HepG2 (cell line): ENCODE data around the gene C6orf136. TPM values are rescaled to one million over a fixed set of nuclear protein-coding genes. Genes with fewer than 3 reads are reported as not detected.
A peak's percentile ranks its signal among the peaks of the same experiment; 100 is the strongest.

Source experiments
- DRAP1 ChIP-seq: IDR thresholded peaks from 2 replicates; pipeline ENCODE4 v1.6.1; 2016; ENCODE audit warnings: missing genetic modification reagents, missing compliant biosample characterization
- GMEB1 ChIP-seq: sonication (generic); formaldehyde crosslinking; IDR thresholded peaks from 2 replicates; pipeline ENCODE4 v1.5.1; 2020; ENCODE audit warnings: missing genetic modification reagents, mild to moderate bottlenecking, borderline replicate concordance
- GZF1 ChIP-seq: sonication (generic); formaldehyde crosslinking; IDR thresholded peaks from 2 replicates; pipeline ENCODE4 v1.5.1; 2020; ENCODE audit warnings: mild to moderate bottlenecking, missing genetic modification reagents
- JDP2 ChIP-seq: sonication (generic); formaldehyde crosslinking; IDR thresholded peaks from 2 replicates; pipeline ENCODE4 v1.8.1; 2022; ENCODE audit warnings: missing genetic modification reagents, borderline replicate concordance
- JUN ChIP-seq: sonication (generic); formaldehyde crosslinking; IDR thresholded peaks from 2 replicates; pipeline ENCODE4 v1.4.0; 2020; ENCODE audit warnings: mild to moderate bottlenecking, missing genetic modification reagents
- MIXL1 ChIP-seq: IDR thresholded peaks from 2 replicates; pipeline ENCODE4 v1.6.1; 2016
- POGZ ChIP-seq: sonication (generic); formaldehyde crosslinking; IDR thresholded peaks from 2 replicates; pipeline ENCODE4 v1.4.0; 2020; ENCODE audit warnings: mild to moderate bottlenecking, missing genetic modification reagents
- RBAK ChIP-seq: sonication (generic); formaldehyde crosslinking; IDR thresholded peaks from 2 replicates; pipeline ENCODE4 v1.5.1; 2020; ENCODE audit warnings: mild to moderate bottlenecking, missing genetic modification reagents
- RFXANK ChIP-seq: IDR thresholded peaks from 2 replicates; pipeline ENCODE4 v1.6.1; 2016
- RXRA ChIP-seq: sonication (generic); formaldehyde crosslinking; IDR thresholded peaks from 2 replicates; pipeline ENCODE4 v1.5.1; 2020; ENCODE audit warnings: missing genetic modification reagents
- SAFB2 ChIP-seq: sonication (generic); formaldehyde crosslinking; IDR thresholded peaks from 2 replicates; pipeline ENCODE4 v1.5.1; 2020; ENCODE audit warnings: missing genetic modification reagents, low read depth, mild to moderate bottlenecking, borderline replicate concordance
- SP4 ChIP-seq: sonication (generic); formaldehyde crosslinking; IDR thresholded peaks from 2 replicates; pipeline ENCODE4 v1.8.1; 2023; ENCODE audit warnings: mild to moderate bottlenecking, missing genetic modification reagents
- SP5 ChIP-seq: IDR thresholded peaks from 2 replicates; pipeline ENCODE4 v1.6.1; 2016; ENCODE audit warnings: low read depth, borderline replicate concordance
- TAF1 ChIP-seq: sonication (generic); formaldehyde crosslinking; IDR thresholded peaks from 2 replicates; pipeline ENCODE4 v1.4.0; 2020; ENCODE audit warnings: missing genetic modification reagents
- TRIM22 ChIP-seq: fragments of 450-650 bp; IDR thresholded peaks from 2 replicates; pipeline ENCODE4 v1.6.1; 2017
- ZC3H4 ChIP-seq: sonication (generic); formaldehyde crosslinking; IDR thresholded peaks from 2 replicates; pipeline ENCODE4 v1.4.0; 2020; ENCODE audit warnings: missing genetic modification reagents, borderline replicate concordance
- ZFX ChIP-seq: sonication (generic); formaldehyde crosslinking; IDR thresholded peaks from 2 replicates; pipeline ENCODE4 v1.4.0; 2020; ENCODE audit warnings: mild to moderate bottlenecking, low read depth, missing genetic modification reagents, moderate library complexity
- ZNF292 ChIP-seq: sonication (generic); formaldehyde crosslinking; IDR thresholded peaks from 2 replicates; pipeline ENCODE4 v1.8.1; 2022; ENCODE audit warnings: mild to moderate bottlenecking, low read depth, missing genetic modification reagents, borderline replicate concordance
- ZNF562 ChIP-seq: sonication (generic); formaldehyde crosslinking; IDR thresholded peaks from 2 replicates; pipeline ENCODE4 v1.8.0; 2022; ENCODE audit warnings: missing genetic modification reagents, borderline replicate concordance
- ZNF589 ChIP-seq: sonication (generic); formaldehyde crosslinking; conservative IDR thresholded peaks from 2 replicates; pipeline ENCODE4 v1.8.0; 2022; ENCODE audit warnings: mild to moderate bottlenecking, moderate library complexity, missing genetic modification reagents
- ZNF781 ChIP-seq: sonication (generic); formaldehyde crosslinking; IDR thresholded peaks from 2 replicates; pipeline ENCODE4 v1.5.1; 2020; ENCODE audit warnings: borderline replicate concordance, mild to moderate bottlenecking, missing genetic modification reagents; ENCODE audit errors: not compliant biosample characterization
- ZNF83 ChIP-seq: sonication (generic); formaldehyde crosslinking; IDR thresholded peaks from 2 replicates; pipeline ENCODE4 v1.4.0; 2020; ENCODE audit warnings: missing genetic modification reagents, mild to moderate bottlenecking, borderline replicate concordance
- polyA plus RNA-seq, 8 experiments: library from polyadenylated mRNA; depleted of rRNA in 3 of 8; stranded (reverse) in 7 of 8; unstranded in 1 of 8; fragments of >200 nt; fragmentation: Illumina TruSeq in 4 of 8; extraction: Trizol in 4 of 8; gene quantifications; 2 replicates each; pipeline versions ENCODE4 v1.2.1 to v1.2.3, GENCODE V29; 2011 to 2016; ENCODE audit warnings: low read depth in 4 of 8, missing spikeins in 1 of 8, mixed read lengths in 1 of 8; ENCODE audit not compliant: insufficient read depth in 1 of 8
- total RNA-seq, 5 experiments: library from RNA; depleted of rRNA; stranded (reverse); fragments of >200 nt; fragmentation: Illumina TruSeq; extraction: Trizol; gene quantifications; 2 replicates each; pipeline ENCODE4 v1.2.3, GENCODE V29; 2016; ENCODE audit warnings: low read depth in 1 of 5
- TF ChIP-seq, protein P1 (sequence below): sonication (generic); formaldehyde crosslinking; IDR thresholded peaks from 2 replicates; pipeline ENCODE4 v1.8.1; 2023; ENCODE audit warnings: mild to moderate bottlenecking, moderate library complexity, missing genetic modification reagents
- TF ChIP-seq, protein P2 (sequence below): IDR thresholded peaks from 2 replicates; pipeline ENCODE4 v1.6.1; 2016; ENCODE audit warnings: mild to moderate bottlenecking
- TF ChIP-seq, protein P3 (sequence below): sonication (generic); formaldehyde crosslinking; IDR thresholded peaks from 2 replicates; pipeline ENCODE4 v1.8.0; 2022; ENCODE audit warnings: missing genetic modification reagents, low read depth, mild to moderate bottlenecking, borderline replicate concordance

Gene C6orf136
- total and polyA plus RNA-seq, 2 of the 13 experiments (the other 11 are each of a cell fraction or from before 2014, with no cell fraction given): 12.0 to 26.2 TPM

DNA sequence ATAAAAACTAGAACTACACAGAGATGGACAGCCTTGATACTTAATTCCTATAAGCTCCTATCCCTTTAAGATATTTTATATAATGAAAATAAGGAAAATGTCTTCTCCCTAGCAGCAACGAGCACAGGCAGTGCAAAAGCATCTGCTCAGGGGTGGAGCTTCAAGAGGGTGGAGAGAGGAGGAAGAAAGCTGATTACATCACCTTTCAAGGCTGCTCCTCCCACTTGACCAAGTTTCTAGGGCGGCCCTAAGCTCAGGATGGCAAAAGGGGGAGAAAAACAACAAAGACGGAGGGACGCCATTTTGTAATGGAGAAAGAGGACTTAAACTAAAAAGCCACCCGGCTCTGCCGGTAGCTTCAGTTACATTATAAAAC is 32.1 kb upstream of the C6orf136 start (continued):
- TF ChIP-seq TRIM22 (no peak), ZNF562 (CRISPR knock-in tag) (no peak), SP5 (CRISPR knock-in tag) (peak; percentile 96), JDP2 (no peak), JUN (CRISPR knock-in tag) (0 out of 2 replicates have a peak, but pooled peaks have one; percentile 16), ZNF589 (peak; percentile 36; the same call in 1 of the 2 replicates), RXRA (CRISPR knock-in tag) (0 out of 2 replicates have a peak, but pooled peaks have one; percentile 25), DRAP1 (CRISPR knock-in tag) (peak; percentile 93), ZNF83 (no peak), MIXL1 (CRISPR knock-in tag) (0 out of 2 replicates have a peak, but pooled peaks have one; percentile 23), POGZ (0 out of 2 replicates have a peak, but pooled peaks have one; percentile 32), RFXANK (CRISPR knock-in tag) (no peak), ZNF781 (CRISPR knock-in tag) (peak; percentile 77), GZF1 (peak; percentile 43; the same call in 1 of the 2 replicates), GMEB1 (CRISPR knock-in tag) (peak; percentile 48; the same call in 1 of the 2 replicates), TAF1 (CRISPR knock-in tag) (peak; percentile 68; the same call in 1 of the 2 replicates), RBAK (CRISPR knock-in tag) (no peak), ZNF292 (CRISPR knock-in tag) (no peak), ZC3H4 (CRISPR knock-in tag) (peak; percentile 28; the same call in 1 of the 2 replicates), SAFB2 (no peak; the same call in 1 of the 2 replicates), ZFX (CRISPR knock-in tag) (peak; percentile 15; the same call in 1 of the 2 replicates), SP4 (CRISPR knock-in tag) (peak; percentile 27)
- TF ChIP-seq, protein P1, sequence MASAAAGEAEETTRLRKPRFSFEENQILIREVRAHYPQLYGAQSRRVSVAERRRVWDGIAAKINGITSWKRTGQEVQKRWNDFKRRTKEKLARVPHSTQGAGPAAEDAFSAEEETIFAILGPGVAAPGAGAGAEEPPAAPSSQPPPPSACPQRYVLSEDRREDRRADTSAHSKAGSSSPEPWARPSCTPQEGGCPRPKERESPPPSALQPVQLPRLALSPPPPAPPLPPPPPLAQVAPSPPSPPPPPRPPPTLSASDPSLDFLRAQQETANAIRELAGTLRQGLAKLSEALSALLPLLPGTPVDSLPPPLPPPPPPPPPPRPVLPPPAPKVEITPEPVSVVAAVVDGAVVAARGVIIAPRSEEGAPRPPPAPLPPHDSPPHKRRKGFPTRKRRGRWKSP (CRISPR knock-in tag): no peak
- TF ChIP-seq, protein P2, sequence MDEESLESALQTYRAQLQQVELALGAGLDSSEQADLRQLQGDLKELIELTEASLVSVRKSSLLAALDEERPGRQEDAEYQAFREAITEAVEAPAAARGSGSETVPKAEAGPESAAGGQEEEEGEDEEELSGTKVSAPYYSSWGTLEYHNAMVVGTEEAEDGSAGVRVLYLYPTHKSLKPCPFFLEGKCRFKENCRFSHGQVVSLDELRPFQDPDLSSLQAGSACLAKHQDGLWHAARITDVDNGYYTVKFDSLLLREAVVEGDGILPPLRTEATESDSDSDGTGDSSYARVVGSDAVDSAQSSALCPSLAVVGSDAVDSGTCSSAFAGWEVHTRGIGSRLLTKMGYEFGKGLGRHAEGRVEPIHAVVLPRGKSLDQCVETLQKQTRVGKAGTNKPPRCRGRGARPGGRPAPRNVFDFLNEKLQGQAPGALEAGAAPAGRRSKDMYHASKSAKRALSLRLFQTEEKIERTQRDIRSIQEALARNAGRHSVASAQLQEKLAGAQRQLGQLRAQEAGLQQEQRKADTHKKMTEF (CRISPR knock-in tag): peak; percentile 85; the same call in 1 of the 2 replicates
- TF ChIP-seq, protein P3, sequence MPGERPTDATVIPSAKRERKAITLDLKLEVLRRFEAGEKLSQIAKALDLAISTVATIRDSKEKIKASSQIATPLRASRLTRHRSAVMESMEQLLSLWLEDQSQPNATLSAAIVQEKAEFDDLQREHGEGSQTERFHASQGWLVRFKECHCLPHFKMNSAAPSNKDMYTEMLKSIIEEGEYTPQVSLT (CRISPR knock-in tag): no peak
